Mesodermal cell (in vitro differentiated cells): Measurements from ENCODE around the gene MYBPC2.

Source experiments
- H3K27ac ChIP-seq: 2 replicates; pipeline ENCODE4 v1.7.0; 2013; ENCODE audit warnings: mild to moderate bottlenecking, low read depth, low read length, moderate library complexity; ENCODE audit not compliant: severe bottlenecking
- H3K36me3 ChIP-seq: 2 replicates; pipeline ENCODE4 v1.7.1; 2013; ENCODE audit warnings: mild to moderate bottlenecking, low read length, moderate library complexity; ENCODE audit not compliant: control insufficient read depth, insufficient read depth
- H3K4me1 ChIP-seq: one replicate; pipeline ENCODE4 v1.7.1; 2013; ENCODE audit warnings: mild to moderate bottlenecking, low read length; ENCODE audit not compliant: insufficient read depth, control insufficient read depth, poor library complexity, severe bottlenecking
- H3K4me3 ChIP-seq: 2 replicates; pipeline ENCODE4 v1.7.0; 2013; ENCODE audit warnings: low read length, control low read depth, mild to moderate bottlenecking; ENCODE audit not compliant: insufficient read depth, poor library complexity, severe bottlenecking; ENCODE audit errors: extremely low read depth
- H3K9me3 ChIP-seq: 2 replicates; pipeline ENCODE4 v1.7.1; 2013; ENCODE audit warnings: mild to moderate bottlenecking, low read length, moderate library complexity; ENCODE audit not compliant: control insufficient read depth
- WGBS, 2 experiments: methylation state at CpG; one replicate each; pipeline ENCODE4 v1.1.5; 2013; ENCODE audit warnings: missing lambda C conversion rate in 2 of 2; ENCODE audit not compliant: insufficient coverage in 2 of 2; 5-methylcytosine and 5-hydroxymethylcytosine counted together

The MYBPC2 gene

GRCh38 chr19:50514346-50515167, 81.9 kb downstream of the MYBPC2 start:
- H3K4me1 ChIP-seq, result no peaks in the 10 kb centered on the region
- H3K9me3 ChIP-seq, result no peaks in the 10 kb centered on the region
- no peak overlapping the region for H3K4me3 ChIP-seq
- no peak overlapping the region for H3K27ac ChIP-seq
- H3K36me3 ChIP-seq, result peaks cover 14% of the 10 kb centered on the region
- WGBS, 2 experiments, result 82 to 85% methylated on average over 34 to 37 of the region's 38 CpGs

- WGBS, 2 experiments, result 88 to 91% methylated on average over 9 to 11 of the region's 11 CpGs
- Histone ChIP-seq H3K4me1 (no peaks in the 10 kb centered on the region), H3K27ac (no peak overlapping the region), H3K4me3 (no peak overlapping the region), H3K9me3 (no peaks in the 10 kb centered on the region), H3K36me3 (peaks cover 14% of the 10 kb centered on the region)
Observed at GRCh38 chr19:50515168-50515561, 82.5 kb downstream of the MYBPC2 start.
